NCI-H2029 treated with DMSO at 0.1 percent for 48 hours (cell line): ENCODE results near the gene FARP1.
"Not testable (repeated sequence)": the region's sequence is repeated elsewhere in the genome, so short reads cannot be mapped to it uniquely, and the experiment has no call there.

Source experiments
- DNase-seq: peaks from one replicate; lab custom pipeline; 2025; lab: John Stamatoyannopoulos, UW

FARP1 gene

DNA sequence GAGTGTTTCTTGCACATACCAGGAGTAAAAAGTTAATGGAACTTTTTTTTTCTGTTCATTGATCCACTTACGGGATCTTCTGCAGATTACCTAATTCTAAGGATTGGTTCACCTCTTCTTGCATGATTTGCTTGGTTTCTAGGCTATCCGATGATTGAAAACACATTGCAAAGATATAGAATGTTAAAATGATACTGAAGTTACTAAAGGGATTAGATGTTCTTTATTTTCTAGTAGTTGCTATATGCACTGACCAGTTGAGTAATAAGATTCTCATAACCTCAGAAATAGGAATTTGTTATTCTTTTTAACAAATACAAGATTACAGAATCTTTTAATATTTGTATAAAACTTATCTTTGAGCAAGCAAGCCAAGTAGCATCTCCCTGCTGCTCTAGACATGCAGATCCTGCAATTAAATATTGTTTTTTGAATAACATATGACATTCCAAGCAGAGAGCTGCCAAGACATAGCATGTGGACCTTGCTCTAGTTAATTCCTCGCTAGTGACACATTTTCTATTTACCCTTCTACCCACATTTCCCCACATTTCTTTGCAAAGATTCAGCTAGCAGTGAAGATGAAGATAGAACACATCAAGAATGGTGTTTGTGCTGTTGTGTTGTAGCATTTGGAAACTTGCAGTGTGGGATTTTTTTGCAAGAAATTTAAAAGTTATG, 85.9 kb downstream of the FARP1 start:
- no peak for DNase-seq

DNA sequence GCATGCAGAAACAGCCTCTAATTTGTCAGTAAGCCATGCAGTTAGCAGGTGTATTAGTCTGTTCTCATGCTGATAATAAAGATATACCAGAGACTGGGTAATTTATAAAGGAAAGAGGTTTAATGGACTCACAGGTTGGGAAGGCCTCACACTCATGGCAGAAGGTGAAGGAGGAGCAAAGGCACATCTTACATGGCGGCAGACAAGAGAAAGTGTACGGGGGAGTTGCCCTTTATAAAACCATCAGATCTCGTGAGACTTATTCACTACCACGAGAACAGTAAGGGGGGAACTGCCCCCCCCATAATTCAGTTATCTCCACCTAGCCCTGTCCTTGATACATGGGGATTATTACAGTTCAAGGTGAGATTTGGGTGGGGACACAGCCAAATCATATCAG, 87.9 kb downstream of the FARP1 start:
- DNase-seq, result not testable (repeated sequence)

DNA sequence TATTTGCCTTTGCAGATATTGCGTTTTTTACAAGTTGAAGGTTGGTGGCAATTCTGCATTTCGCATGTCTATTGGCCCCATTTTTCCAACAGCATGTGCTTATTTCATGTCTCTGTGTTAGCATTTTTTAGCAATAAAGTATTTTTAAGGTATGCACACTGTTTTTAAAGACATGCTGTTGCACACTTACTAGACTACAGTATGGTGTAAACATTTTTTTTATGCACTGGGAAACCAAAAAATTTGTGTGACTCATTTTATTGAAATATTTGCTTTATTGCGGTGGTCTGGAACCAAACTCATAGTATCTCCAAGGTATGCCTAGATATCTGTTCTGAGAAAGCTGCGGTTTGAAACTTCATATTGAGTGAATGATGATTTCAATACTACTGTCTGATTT, 89.6 kb downstream of the FARP1 start:
- no peak for DNase-seq

DNA sequence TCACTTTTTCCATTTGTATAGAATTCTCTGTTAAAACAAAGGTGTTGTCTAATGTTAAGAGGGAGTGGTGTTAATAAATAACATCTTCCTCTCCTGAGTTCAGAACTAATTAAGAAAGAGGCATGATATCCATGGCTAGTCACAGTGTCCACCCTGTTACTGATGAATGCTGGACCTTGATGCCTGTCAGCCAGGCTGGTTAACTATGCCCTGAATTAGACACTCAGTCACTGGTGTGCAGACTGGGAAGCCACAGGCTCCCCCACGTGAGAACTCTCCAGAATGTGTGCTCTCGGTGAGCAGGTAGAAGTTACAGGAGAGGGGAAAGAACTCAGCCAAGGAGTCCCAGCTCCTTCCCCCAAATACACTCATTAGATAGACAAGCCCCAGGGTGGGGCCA, 90.2 kb downstream of the FARP1 start:
- DNase-seq, result no peak

DNA sequence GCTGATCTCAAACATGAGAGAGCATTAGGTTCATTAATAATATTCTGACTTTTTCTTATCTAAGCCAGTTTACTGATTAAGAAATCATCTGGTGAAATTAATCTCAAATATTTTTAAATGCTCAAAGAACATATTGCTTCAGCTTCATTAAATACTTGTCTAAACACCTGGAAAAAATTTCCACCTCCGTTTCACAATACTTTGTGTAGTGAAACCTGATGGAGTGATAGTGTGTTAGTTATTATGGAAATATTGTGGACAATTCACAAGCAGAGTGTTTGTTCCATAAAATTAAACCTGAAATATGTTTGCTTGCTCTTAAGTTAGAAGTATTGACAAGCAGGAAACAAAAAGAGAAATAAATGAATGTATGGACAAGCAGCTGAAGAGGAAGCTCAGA, 91.5 kb downstream of the FARP1 start:
- no peak for DNase-seq

DNA sequence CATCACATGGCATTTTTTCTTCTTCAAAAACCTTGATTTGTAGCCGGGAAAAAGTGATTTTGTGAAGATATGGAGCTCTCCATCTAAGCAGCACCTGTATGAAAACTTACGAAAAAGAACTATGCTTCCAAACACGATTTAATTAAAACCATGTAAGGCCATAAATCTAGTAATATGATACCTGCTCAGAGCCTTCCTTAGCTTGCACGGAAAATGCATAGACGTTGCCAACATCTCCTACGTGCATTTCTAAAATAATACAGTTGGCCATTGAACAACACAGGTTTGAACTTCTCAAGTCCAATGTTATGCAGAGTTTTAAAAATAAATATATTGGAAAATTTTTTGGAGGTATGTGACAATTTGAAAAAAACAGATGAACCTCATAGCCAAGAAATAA, 93.3 kb downstream of the FARP1 start:
- no peak for DNase-seq

DNA sequence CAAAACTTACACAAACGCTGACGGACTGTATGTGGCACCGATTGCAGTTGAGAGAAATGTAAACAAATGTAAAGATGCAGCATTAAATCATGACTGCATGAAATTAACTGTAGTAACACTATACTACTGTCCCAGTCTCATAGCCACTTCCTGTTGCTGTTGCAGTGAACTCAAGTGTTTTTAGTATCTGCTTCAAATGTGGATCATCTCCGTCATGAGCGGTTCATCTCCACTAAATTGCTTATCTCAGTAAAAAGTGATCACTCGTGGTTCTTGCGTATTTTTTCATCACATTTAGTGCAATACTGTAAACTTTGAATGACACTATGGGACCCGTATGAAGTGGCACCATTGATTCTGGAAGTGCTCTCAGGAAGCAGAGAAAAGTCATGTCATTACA, 94.4 kb downstream of the FARP1 start:
- no peak for DNase-seq

DNA sequence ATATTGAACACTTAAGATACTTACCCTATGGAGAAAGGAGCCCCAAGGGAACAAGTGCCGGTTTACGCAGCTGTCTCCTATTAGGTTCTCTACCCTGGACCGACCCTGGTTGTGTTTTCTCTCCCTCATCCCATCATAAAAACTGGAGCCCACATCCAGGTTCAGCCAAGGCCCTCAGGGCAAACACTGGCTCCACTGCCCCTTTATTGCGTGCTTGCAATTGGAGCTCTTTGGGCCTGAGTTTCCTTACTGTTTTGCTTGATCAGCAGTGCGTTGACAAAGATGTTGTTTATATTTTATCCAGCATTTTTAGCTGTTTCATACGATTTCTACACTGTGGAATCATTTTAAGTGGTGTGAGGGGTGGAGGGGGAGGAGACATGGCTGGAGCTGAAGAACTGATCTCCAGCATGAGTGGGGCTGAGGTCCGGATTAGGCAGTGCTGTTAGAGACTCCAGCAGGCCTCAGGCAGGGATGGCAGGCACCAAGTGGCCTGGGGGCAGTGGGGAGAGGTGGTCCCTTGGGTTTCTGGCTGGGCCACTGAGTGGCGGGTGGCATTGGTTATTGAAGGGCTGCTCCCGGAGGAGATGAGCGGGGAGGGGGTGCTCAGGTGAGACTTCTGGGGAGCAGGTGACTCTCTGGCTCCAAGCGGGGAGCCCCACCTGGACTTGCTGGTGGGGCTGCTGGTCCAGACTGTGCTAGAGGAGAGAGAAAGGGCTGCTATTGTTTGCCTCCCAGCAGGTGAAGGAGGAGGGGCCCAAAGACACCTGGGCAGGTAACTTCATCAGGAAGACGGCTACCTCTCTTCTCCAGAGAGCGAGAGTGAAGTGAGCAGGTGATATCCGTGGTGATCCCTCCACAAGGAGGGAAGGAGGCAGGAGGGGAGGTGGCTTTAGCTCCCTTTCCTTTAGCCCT, 96.5 kb downstream of the FARP1 start:
- DNase-seq, result no peak

DNA sequence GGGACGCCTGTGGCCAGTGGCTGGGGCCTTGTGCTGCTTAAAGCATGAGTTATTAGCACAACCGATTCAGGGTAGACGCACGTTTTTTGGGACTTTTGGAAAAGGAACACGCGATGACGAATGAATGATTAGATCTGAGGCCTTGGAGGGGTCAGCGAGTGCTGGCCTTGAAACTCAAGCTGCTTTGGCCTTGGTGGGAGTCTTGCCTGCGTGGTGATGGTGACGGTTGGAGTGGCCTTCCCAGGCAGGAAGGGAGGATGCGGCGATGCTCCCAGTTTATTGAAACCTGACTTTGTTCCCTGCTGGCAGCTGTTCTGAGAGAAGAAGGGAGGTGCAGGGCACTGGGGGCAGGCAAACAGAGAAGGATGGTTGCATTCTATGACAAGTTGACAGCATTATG, 97.2 kb downstream of the FARP1 start:
- no peak for DNase-seq

DNA sequence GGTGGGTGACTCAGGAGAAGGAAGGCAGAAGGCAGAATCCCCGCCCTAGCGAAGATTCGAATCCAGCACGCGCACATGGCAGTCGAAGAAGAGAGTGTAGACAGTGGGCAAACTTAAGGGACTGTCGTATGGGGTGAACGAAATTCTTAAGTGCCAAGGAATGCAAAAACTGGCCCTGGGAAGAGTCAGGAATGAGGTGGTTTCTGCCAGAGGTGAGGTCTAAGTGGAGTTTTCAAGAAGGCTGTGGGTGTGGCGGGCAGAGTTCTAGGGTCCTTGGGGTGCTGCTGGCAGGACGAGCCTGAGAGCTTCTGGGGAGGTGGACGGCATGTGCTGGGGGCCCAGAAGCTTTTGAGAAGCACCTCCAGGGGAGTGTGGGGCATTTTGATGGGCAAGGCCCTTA, 98.1 kb downstream of the FARP1 start:
- no peak for DNase-seq

DNA sequence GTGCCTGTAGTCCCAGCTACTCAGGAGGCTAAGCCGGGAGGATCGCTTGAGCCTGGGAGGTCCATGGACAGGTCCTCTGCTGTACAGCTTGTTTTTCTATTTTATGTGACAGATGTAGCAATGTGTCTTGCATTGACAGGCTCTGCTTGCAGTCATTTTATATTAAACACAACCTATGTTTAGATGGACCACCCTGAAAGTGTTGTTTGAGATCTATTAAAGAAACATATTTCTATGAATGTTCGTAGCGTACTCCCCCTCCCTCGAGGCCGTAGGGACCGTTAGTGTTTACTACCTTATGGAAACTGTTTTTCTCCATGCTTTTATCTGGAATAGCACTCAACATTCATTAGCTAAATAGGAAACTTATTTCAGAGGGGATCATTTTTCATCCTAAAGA, 99.1 kb downstream of the FARP1 start:
- no peak for DNase-seq

DNA sequence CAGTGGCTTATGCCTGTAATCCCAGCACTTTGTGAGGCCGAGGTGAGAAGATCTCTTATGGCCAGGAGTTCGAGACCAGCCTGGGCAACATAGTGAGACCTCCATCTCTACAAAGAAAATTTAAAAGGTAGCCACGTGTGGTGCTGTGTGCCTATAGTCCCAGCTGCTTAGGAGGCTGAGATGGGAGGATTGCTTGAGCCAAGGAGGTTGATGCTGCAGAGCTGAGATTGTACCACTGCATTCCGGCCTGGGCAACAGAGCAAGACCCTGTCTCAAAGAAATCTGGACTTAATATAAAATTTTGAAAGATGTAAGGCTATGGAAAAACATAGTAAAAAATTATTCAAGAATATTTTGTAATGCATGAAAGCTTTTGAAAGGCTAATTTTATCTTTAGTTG, 99.5 kb downstream of the FARP1 start:
- DNase-seq, result no peak

DNA sequence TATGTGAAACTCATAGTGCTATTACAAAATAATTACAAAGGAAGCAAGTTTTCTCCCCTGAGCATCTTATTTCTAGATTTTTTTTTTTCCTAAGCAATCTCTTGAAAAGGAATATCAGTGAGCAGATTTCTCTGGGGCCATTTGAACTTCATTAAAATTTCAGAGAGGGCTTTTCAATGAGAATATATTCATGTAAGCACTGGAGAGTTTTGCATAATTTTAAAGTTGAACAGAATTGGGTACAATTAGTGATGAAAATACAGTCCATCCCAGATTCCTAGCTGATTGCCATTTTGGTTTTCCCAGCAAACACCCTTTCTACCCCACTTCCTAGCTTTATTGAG, 101.0 kb downstream of the FARP1 start:
- no peak for DNase-seq

DNA sequence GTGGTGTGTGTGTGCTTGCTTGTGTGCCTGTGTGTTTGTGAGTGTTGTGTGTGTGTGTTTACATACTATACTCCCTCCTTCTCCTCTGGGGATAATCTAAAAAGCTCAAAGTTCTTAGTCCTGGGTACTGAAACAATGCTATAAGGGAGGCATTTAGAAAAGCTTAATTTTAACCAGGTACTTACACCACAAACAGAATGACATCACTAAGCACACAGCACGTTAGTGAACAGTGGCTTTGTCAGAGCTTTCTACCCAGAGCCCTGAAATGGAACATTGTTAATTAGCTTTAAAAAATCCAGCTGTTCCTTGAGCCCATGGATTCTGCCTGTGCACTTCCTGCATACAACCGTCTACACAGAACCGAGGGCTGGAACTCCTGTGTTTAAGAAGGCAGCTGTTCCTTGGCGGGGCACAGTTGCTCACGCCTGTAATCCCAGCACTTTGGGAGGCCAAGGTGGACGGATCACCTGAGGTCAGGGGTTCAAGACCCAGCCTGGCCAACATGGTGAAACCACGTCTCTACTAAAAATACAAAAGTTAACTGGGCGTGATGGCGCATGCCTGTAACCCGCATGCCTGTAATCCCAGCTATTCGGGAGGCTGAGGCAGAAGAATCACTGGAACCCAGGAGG, 103.8 kb downstream of the FARP1 start:
- DNase-seq, result no peak

DNA sequence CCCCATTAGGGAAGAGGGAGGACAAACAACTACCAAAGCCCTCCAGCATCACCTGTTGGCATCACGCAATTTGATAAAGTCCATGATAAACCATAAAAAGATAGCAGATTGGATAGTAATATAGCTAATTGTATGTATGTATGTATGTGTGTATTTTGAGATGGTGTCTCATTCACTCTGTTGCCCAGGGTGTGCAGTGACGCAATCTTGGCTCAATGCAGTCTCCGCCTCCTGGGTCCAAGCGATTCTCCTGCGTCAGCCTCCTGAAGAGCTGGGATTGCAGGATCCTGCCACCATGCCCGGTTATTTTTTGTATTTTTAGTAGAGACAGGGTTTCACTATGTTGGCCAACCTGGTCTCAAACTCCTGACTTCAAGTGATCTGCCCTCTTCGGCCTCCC, 108.8 kb downstream of the FARP1 start:
- DNase-seq, result no peak

DNA sequence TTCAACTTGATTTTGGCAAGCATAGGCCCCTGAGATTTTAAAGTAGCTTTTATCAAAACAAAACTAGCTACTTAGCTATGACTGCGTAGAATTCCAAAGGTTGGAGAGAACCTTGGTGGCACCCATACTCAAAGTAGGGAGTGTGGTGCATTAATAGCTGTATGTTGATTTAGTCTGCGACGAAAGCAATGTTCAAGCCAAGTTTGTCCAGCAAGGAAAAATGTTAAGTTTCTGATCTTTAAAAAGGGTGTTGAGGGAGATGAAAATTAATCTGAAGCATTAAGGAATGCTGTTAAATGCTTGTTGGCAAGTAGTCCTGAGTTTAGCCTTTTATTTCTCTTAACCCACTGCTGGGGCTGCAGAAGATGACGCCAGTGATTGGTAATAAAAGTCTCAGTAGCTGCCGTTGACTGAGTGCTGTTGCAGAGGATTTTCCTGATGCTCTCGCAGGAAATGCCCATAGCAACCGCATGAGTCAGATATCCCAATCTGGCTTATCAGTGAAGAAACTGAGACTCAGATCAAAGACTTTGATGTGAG, 110.1 kb downstream of the FARP1 start:
- DNase-seq, result no peak

DNA sequence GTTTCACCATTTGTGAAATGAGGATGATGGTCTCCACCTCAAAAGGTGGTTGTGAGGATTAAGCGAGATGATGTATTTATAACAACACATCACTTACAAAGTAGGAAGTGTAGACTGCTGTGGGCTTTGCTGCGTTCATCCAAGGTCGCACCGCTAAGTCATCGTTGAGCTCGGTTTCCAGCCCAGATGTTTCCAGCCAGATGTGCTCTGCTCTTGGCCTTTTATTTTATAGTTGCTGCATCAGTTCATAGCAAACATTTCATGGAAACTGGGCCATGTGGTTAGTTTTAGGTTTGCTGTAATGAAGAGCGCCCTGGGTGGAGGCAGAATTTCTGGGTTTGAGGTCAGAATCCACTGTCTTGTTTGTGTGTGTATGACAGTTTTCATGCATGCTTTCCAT, 110.6 kb downstream of the FARP1 start:
- DNase-seq, result no peak

DNA sequence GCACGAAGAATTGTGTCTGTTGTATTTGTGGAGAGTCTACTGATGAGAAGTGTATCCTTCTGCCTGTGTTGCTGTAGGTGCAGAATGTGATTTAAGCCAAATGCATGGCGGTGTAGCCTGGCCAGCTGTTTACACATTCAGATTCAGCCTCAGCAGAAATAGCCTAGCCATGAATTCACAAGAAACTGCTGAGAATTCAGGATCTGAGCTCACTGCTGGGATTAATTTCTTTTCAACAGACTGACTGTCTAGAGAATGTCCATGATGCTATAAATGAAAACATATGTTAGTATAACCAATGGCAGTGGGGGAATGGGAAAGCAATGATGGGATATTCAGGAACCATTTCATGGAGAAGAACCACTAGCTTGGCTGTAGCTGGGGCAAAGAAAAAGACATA, 111.6 kb downstream of the FARP1 start:
- DNase-seq, result no peak

DNA sequence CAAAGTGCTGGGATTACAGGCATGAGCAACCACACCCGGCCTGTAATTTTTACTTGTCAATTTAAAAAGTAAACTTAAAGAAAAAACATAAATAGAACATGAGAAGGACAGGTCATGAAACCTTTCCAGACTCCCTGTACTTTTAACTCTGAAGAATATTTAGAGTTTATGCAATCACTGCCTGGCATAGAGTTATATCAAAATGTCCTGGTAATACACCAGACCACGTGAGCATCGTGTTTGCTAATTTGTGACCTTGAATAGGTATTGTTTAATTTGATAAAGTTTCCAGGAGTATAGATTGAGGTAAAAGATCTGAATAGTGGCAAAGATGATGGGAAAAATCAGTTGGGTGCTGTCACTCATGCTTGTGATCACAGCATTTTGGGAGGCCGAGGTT, 115.3 kb downstream of the FARP1 start:
- DNase-seq, result no peak

DNA sequence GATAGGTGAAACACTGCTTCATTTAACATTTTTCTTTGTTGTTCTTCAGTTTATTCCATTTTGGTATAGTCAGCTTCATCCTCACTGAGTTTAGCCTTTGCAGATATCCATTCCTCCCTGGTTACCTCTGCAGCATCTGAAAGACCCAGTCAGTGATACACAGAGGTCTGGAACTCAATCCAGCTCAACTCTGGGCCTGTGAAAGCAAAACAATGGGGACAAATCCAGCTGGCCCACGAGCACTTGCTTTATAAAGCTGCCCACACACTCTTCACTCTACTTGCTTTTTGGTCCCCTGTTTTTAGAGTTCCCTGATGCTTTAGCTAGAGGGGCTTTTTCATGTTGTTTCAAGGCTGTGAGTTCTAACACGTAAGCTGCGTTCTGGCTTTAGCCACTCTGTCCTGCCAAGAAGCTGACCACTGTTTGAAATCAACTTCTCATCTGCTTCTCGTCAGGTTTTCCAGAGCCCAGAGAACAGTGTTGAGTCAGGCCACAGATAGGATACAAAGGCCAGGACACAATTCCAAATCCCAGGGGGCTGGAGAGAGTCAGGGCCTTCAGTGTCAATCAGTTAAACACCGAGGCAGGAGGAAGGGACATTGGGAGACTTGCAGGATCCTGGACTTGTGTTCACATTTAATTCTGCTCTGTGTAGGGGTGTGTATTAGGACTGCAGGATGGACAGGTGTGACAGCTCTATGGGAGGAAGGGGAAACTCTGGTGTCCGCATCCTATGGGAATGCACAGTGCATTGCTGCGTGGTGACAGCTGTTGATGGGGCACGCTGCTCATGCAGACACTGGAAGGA, 117.7 kb downstream of the FARP1 start:
- no peak for DNase-seq

DNA sequence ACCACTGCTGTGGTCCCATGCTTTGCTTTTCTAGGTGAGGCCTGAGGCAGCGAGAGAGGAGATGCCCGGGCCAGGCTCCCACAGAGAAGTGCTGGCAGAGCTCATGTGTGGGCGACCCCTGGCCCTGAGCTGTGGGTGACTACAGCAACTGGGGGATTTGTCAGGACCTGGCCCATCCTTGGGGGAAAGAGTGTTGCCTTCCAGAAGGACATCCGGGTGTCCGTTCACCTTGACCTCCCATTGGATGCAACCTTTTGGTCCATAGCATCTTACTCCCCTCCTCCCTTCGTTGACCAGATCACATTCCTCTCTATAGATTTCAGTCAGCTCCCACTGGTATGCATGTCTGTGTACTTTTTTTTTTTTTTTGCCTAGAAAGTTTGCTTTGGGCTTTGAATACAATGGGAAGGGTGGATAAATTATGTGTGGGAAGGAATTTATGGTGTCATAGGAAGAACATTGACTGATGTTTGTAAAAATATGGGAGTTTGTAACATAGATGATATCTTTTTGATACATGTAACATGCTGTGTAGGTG, 118.3 kb downstream of the FARP1 start:
- no peak for DNase-seq

DNA sequence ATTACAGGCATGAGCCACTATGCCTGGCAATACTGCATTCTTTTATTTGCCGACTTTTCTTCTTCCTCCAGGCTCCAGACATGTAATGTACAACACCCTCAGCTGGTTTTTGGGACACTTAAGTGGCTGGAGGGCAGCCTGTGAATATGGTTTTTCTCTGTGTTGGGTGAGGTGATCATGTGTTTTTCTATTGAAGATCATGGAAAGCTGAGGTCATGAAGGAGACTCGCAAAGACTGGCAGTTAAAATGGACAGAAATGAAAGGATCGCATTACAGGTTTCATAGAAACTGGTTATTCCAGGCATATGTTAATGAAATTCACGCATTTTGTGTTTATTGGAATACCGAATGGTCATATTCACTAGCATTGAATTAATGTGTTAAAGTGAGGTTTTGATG, 119.4 kb downstream of the FARP1 start:
- DNase-seq, result no peak
